Measurements from ENCODE around the gene CRB3. TPM values are rescaled to one million over a fixed set of nuclear protein-coding genes. Genes with fewer than 3 reads are reported as not detected.

The CRB3 gene
- polyA plus RNA-seq, 2 donors: 50.8 to 87.6 TPM

GRCh38 chr19:6465006-6465405 is 935 bp downstream of the CRB3 start:
- Histone ChIP-seq H3K4me3 (ENCODE audit: low read depth in 1 of 2, low read length in 2 of 2) (peak overlapping the region; percentile 81 to 94), H3K27me3 (ENCODE audit: control insufficient read depth in 1 of 2, insufficient read depth in 2 of 2, low read length in 2 of 2) (no peaks in the 10 kb centered on the region), H3K36me3 (ENCODE audit: control insufficient read depth in 2 of 2, insufficient read depth in 2 of 2, low read length in 1 of 2) (peaks cover 0 to 20% of the 10 kb centered on the region in 2 donors), H3K4me1 (ENCODE audit: control insufficient read depth in 2 of 2, insufficient read depth in 2 of 2, low read length in 1 of 2) (peaks cover 2 to 9% of the 10 kb centered on the region in 2 donors), H3K27ac (ENCODE audit: low read depth in 2 of 2, low read length in 1 of 2) (no peak overlapping the region), H3K9me3 (ENCODE audit: control insufficient read depth in 2 of 2, insufficient read depth in 1 of 2, low read depth in 1 of 2, low read length in 1 of 2) (no peaks in the 10 kb centered on the region)
- 36 to 42% methylated on average over 9 of the region's 9 CpGs for WGBS, 2 donors

- H3K4me1 ChIP-seq (ENCODE audit: control insufficient read depth in 2 of 2, insufficient read depth in 2 of 2, low read length in 1 of 2): peaks cover 2 to 9% of the 10 kb centered on the region in 2 donors
- H3K27ac ChIP-seq (ENCODE audit: low read depth in 2 of 2, low read length in 1 of 2): no peak overlapping the region
- no peaks in the 10 kb centered on the region for H3K9me3 ChIP-seq (ENCODE audit: control insufficient read depth in 2 of 2, insufficient read depth in 1 of 2, low read depth in 1 of 2, low read length in 1 of 2)
- WGBS, 2 donors: 92 to 93% methylated on average over 8 of the region's 8 CpGs
- H3K27me3 ChIP-seq (ENCODE audit: control insufficient read depth in 1 of 2, insufficient read depth in 2 of 2, low read length in 2 of 2): no peaks in the 10 kb centered on the region
- peaks cover 0 to 20% of the 10 kb centered on the region in 2 donors for H3K36me3 ChIP-seq (ENCODE audit: control insufficient read depth in 2 of 2, insufficient read depth in 2 of 2, low read length in 1 of 2)
- peak overlapping the region in 1 of 2 donors; percentile 94 for H3K4me3 ChIP-seq (ENCODE audit: low read depth in 1 of 2, low read length in 2 of 2)
Observed at GRCh38 chr19:6465663-6466062, 1.6 kb downstream of the CRB3 start.

DNA sequence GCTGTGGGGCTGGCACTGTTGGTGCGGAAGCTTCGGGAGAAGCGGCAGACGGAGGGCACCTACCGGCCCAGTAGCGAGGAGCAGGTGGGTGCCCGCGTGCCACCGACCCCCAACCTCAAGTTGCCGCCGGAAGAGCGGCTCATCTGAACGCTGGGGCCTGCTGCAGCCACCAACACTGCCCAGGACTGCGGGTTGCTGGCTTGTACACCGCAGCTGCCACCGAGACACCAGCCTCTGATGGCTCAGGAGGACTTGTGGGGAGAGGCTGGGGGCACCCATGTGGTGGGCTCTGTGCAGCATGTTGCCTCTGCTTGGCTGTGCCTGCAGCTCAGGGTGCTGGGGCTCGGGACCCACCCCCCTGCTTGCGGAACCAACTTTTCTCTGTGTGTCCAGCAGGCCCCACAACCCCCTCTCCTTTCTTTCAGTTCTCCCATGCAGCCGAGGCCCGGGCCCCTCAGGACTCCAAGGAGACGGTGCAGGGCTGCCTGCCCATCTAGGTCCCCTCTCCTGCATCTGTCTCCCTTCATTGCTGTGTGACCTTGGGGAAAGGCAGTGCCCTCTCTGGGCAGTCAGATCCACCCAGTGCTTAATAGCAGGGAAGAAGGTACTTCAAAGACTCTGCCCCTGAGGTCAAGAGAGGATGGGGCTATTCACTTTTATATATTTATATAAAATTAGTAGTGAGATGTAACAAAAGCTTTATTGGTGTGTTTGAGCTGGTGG is 2.6 kb downstream of the CRB3 start:
- H3K27ac ChIP-seq (ENCODE audit: low read depth in 2 of 2, low read length in 1 of 2): no peak overlapping the region
- WGBS, 2 donors: 90 to 91% methylated on average over 21 of the region's 21 CpGs
- H3K4me3 ChIP-seq (ENCODE audit: low read depth in 1 of 2, low read length in 2 of 2): peak overlapping the region in 1 of 2 donors; percentile 3
- no peaks in the 10 kb centered on the region for H3K27me3 ChIP-seq (ENCODE audit: control insufficient read depth in 1 of 2, insufficient read depth in 2 of 2, low read length in 2 of 2)
- no peaks in the 10 kb centered on the region for H3K9me3 ChIP-seq (ENCODE audit: control insufficient read depth in 2 of 2, insufficient read depth in 1 of 2, low read depth in 1 of 2, low read length in 1 of 2)
- H3K4me1 ChIP-seq (ENCODE audit: control insufficient read depth in 2 of 2, insufficient read depth in 2 of 2, low read length in 1 of 2): peaks cover 2 to 9% of the 10 kb centered on the region in 2 donors
- H3K36me3 ChIP-seq (ENCODE audit: control insufficient read depth in 2 of 2, insufficient read depth in 2 of 2, low read length in 1 of 2): peaks cover 0 to 22% of the 10 kb centered on the region in 2 donors

GRCh38 chr19:6467384-6467783 is 3.3 kb downstream of the CRB3 start:
- 80 to 92% methylated on average over 8 of the region's 8 CpGs for WGBS, 2 donors
- Histone ChIP-seq H3K4me1 (ENCODE audit: control insufficient read depth in 2 of 2, insufficient read depth in 2 of 2, low read length in 1 of 2) (peaks cover 2 to 9% of the 10 kb centered on the region in 2 donors), H3K9me3 (ENCODE audit: control insufficient read depth in 2 of 2, insufficient read depth in 1 of 2, low read depth in 1 of 2, low read length in 1 of 2) (no peaks in the 10 kb centered on the region), H3K4me3 (ENCODE audit: low read depth in 1 of 2, low read length in 2 of 2) (no peak overlapping the region), H3K27me3 (ENCODE audit: control insufficient read depth in 1 of 2, insufficient read depth in 2 of 2, low read length in 2 of 2) (no peaks in the 10 kb centered on the region), H3K27ac (ENCODE audit: low read depth in 2 of 2, low read length in 1 of 2) (no peak overlapping the region), H3K36me3 (ENCODE audit: control insufficient read depth in 2 of 2, insufficient read depth in 2 of 2, low read length in 1 of 2) (peaks cover 0 to 22% of the 10 kb centered on the region in 2 donors)

DNA sequence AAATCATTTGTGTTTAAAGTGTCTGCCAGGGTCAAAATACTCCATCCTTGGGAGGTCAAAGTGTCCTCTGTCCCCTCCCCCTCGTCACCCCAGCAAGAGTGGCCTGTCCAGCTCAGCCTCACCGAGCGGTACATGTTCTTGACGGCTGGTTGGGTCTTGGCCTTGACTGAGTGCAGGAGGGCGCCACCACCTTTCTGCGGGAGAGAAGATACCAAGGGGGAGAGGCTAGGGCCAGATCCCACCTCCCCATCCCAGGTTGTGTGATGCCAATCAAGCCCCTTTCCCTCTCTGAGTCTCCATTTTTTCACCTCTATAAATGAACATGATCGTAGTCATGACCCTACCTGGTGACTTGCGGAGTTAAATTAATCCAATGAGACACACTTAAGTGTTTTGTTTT is 6.1 kb downstream of the CRB3 start:
- WGBS, 2 donors: 76 to 83% methylated on average over 8 of the region's 8 CpGs
- H3K4me3 ChIP-seq (ENCODE audit: low read depth in 1 of 2, low read length in 2 of 2): no peak overlapping the region
- peaks cover 0 to 20% of the 10 kb centered on the region in 2 donors for H3K36me3 ChIP-seq (ENCODE audit: control insufficient read depth in 2 of 2, insufficient read depth in 2 of 2, low read length in 1 of 2)

DNA sequence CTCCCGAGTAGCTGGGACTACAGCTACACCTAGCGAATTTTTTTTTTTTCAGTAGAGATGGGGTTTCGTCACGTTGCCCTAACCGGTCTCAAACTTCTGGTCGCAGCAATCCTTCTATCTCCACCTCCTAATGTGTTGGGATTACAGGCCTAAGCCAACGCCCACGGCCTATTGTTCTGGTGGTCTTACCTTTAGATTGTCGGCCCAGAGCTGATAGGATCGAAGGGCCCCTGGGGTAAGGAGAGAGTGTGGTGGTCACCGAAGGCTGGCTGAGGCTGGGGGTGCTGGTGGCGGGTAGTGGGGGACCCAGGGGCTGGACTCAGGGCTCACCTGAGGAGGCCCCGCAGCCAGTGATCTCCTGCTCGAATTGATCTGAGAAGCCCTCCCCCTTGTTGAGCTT is 7.0 kb downstream of the CRB3 start:
- Histone ChIP-seq H3K27me3 (ENCODE audit: control insufficient read depth in 1 of 2, insufficient read depth in 2 of 2, low read length in 2 of 2) (no peaks in the 10 kb centered on the region), H3K9me3 (ENCODE audit: control insufficient read depth in 2 of 2, insufficient read depth in 1 of 2, low read depth in 1 of 2, low read length in 1 of 2) (no peaks in the 10 kb centered on the region), H3K4me3 (ENCODE audit: low read depth in 1 of 2, low read length in 2 of 2) (no peak overlapping the region), H3K27ac (ENCODE audit: low read depth in 2 of 2, low read length in 1 of 2) (no peak overlapping the region), H3K36me3 (ENCODE audit: control insufficient read depth in 2 of 2, insufficient read depth in 2 of 2, low read length in 1 of 2) (peaks cover 0 to 16% of the 10 kb centered on the region in 2 donors), H3K4me1 (ENCODE audit: control insufficient read depth in 2 of 2, insufficient read depth in 2 of 2, low read length in 1 of 2) (peaks cover 3 to 10% of the 10 kb centered on the region in 2 donors)
- WGBS, 2 donors: 79 to 82% methylated on average over 14 of the region's 14 CpGs

More for the DNA sequence above, 6.1 kb downstream of the CRB3 start:
- Histone ChIP-seq H3K27me3 (ENCODE audit: control insufficient read depth in 1 of 2, insufficient read depth in 2 of 2, low read length in 2 of 2) (no peaks in the 10 kb centered on the region), H3K4me1 (ENCODE audit: control insufficient read depth in 2 of 2, insufficient read depth in 2 of 2, low read length in 1 of 2) (peaks cover 1 to 3% of the 10 kb centered on the region in 2 donors), H3K27ac (ENCODE audit: low read depth in 2 of 2, low read length in 1 of 2) (no peak overlapping the region), H3K9me3 (ENCODE audit: control insufficient read depth in 2 of 2, insufficient read depth in 1 of 2, low read depth in 1 of 2, low read length in 1 of 2) (no peaks in the 10 kb centered on the region)

DNA sequence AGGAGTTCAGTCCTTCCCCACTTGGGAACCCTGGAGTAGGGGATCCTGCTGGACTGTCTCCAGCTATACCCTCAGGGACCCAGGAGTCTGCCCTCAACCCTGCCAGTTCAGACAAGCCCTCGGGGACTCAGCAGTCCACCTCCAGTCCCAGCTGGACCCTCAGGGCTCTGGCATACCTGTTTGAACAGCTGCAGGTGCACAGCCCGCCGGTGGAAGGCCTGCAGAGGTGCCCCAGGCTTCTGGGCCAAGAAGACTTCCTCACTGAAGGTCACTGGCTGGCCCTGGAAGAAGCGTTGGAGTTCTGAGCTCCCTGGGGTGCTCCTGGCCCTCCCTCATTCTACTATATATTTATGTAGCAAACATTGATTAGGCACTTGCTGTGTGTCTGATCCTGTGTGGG is 8.6 kb downstream of the CRB3 start:
- Histone ChIP-seq H3K27ac (ENCODE audit: low read depth in 2 of 2, low read length in 1 of 2) (no peak overlapping the region), H3K4me3 (ENCODE audit: low read depth in 1 of 2, low read length in 2 of 2) (no peak overlapping the region), H3K9me3 (ENCODE audit: control insufficient read depth in 2 of 2, insufficient read depth in 1 of 2, low read depth in 1 of 2, low read length in 1 of 2) (no peaks in the 10 kb centered on the region), H3K36me3 (ENCODE audit: control insufficient read depth in 2 of 2, insufficient read depth in 2 of 2, low read length in 1 of 2) (peaks cover 0 to 7% of the 10 kb centered on the region in 2 donors), H3K4me1 (ENCODE audit: control insufficient read depth in 2 of 2, insufficient read depth in 2 of 2, low read length in 1 of 2) (peaks cover 9 to 15% of the 10 kb centered on the region in 2 donors), H3K27me3 (ENCODE audit: control insufficient read depth in 1 of 2, insufficient read depth in 2 of 2, low read length in 2 of 2) (no peaks in the 10 kb centered on the region)
- WGBS, 2 donors: 46 to 60% methylated on average over 4 of the region's 4 CpGs

GRCh38 chr19:6473647-6474046 is 9.6 kb downstream of the CRB3 start:
- Histone ChIP-seq H3K9me3 (ENCODE audit: control insufficient read depth in 2 of 2, insufficient read depth in 1 of 2, low read depth in 1 of 2, low read length in 1 of 2) (no peaks in the 10 kb centered on the region), H3K27me3 (ENCODE audit: control insufficient read depth in 1 of 2, insufficient read depth in 2 of 2, low read length in 2 of 2) (no peaks in the 10 kb centered on the region), H3K4me3 (ENCODE audit: low read depth in 1 of 2, low read length in 2 of 2) (no peak overlapping the region), H3K36me3 (ENCODE audit: control insufficient read depth in 2 of 2, insufficient read depth in 2 of 2, low read length in 1 of 2) (peaks cover 0 to 2% of the 10 kb centered on the region in 2 donors), H3K27ac (ENCODE audit: low read depth in 2 of 2, low read length in 1 of 2) (no peak overlapping the region), H3K4me1 (ENCODE audit: control insufficient read depth in 2 of 2, insufficient read depth in 2 of 2, low read length in 1 of 2) (peaks cover 6 to 15% of the 10 kb centered on the region in 2 donors)
- WGBS, 2 donors: 45 to 63% methylated on average over 9 of the region's 9 CpGs

GRCh38 chr19:6475321-6476108 is 11.4 kb downstream of the CRB3 start:
- no peaks in the 10 kb centered on the region for H3K9me3 ChIP-seq (ENCODE audit: control insufficient read depth in 2 of 2, insufficient read depth in 1 of 2, low read depth in 1 of 2, low read length in 1 of 2)
- 20 to 23% methylated on average over 48 to 52 of the region's 52 CpGs for WGBS, 2 donors
- H3K36me3 ChIP-seq (ENCODE audit: control insufficient read depth in 2 of 2, insufficient read depth in 2 of 2, low read length in 1 of 2): peaks cover 0 to 2% of the 10 kb centered on the region in 2 donors
- no peak overlapping the region for H3K27ac ChIP-seq (ENCODE audit: low read depth in 2 of 2, low read length in 1 of 2)
- no peaks in the 10 kb centered on the region for H3K27me3 ChIP-seq (ENCODE audit: control insufficient read depth in 1 of 2, insufficient read depth in 2 of 2, low read length in 2 of 2)
- no peak overlapping the region for H3K4me3 ChIP-seq (ENCODE audit: low read depth in 1 of 2, low read length in 2 of 2)
- peaks cover 6 to 15% of the 10 kb centered on the region in 2 donors for H3K4me1 ChIP-seq (ENCODE audit: control insufficient read depth in 2 of 2, insufficient read depth in 2 of 2, low read length in 1 of 2)
